B cell (primary cell): ENCODE data around the gene PANK3. TPM values are rescaled to one million over a fixed set of nuclear protein-coding genes. Genes with fewer than 3 reads are reported as not detected.

Experiments used
- ATAC-seq: fragments of 200-7000 bp; cut with Tn5 transposase; one replicate; pipeline ENCODE4 v1.10.0; 2021; ENCODE audit warnings: low read depth, mild to moderate bottlenecking, moderate number of reproducible peaks, moderate library complexity
- CTCF ChIA-PET: fragments of 350-600 bp; sonication (Branson Sonifier 250); formaldehyde crosslinking; loops from one replicate; lab custom pipeline; 2021; ENCODE audit warnings: antibody characterized with exemption, inconsistent platforms; lab: Charles Lee
- POLR2A ChIA-PET: fragments of 350-600 bp; sonication (Branson Sonifier 250); formaldehyde crosslinking; loops from one replicate; lab custom pipeline; 2021; ENCODE audit warnings: antibody characterized with exemption; lab: Charles Lee
- DNase-seq: peaks from one replicate; pipeline ENCODE4 v3.0.0; 2013
- H2AFZ ChIP-seq: 2 replicates; pipeline ENCODE4 v1.6.1; 2012; ENCODE audit warnings: mild to moderate bottlenecking, low read depth, low read length; ENCODE audit not compliant: insufficient read depth, poor library complexity, severe bottlenecking
- H3K27ac ChIP-seq, 2 donors: 1 replicate in 1 of 2; 2 replicates in 1 of 2; pipeline ENCODE4 v1.5.1; 2012 to 2013; ENCODE audit warnings: low read length in 2 of 2, mild to moderate bottlenecking in 2 of 2, moderate library complexity in 1 of 2
- H3K27me3 ChIP-seq, 4 experiments: fragments of 200-600 bp in 1 of 4; sonication (generic) in 1 of 4; replicated peaks in 1 of 4; 1 replicate in 2 of 4; 2 replicates in 2 of 4; pipeline versions ENCODE4 v1.6.1 to v1.7.0; 2013 to 2016; ENCODE audit warnings: low read length in 3 of 4, mild to moderate bottlenecking in 2 of 4, mixed read lengths in 1 of 4, moderate library complexity in 1 of 4; ENCODE audit not compliant: insufficient read depth in 4 of 4, control insufficient read depth in 3 of 4; ENCODE audit errors: control extremely low read depth in 1 of 4
- H3K36me3 ChIP-seq, 2 experiments: replicated peaks in 1 of 2; 1 replicate in 1 of 2; 2 replicates in 1 of 2; pipeline versions ENCODE4 v1.6.1 to v1.7.1; 2013; ENCODE audit warnings: low read length in 1 of 2; ENCODE audit not compliant: insufficient read depth in 2 of 2, control insufficient read depth in 1 of 2; ENCODE audit errors: control extremely low read depth in 1 of 2, extremely low read depth in 1 of 2
- H3K4me1 ChIP-seq, 2 donors: fragments of 200-600 bp in 1 of 2; sonication (generic) in 1 of 2; 1 replicate in 1 of 2; 2 replicates in 1 of 2; pipeline versions ENCODE4 v1.5.1 to v1.6.1; 2013 to 2017; ENCODE audit warnings: low read length in 2 of 2; ENCODE audit not compliant: control insufficient read depth in 2 of 2, insufficient read depth in 2 of 2
- H3K4me2 ChIP-seq: replicated peaks from 2 replicates; pipeline ENCODE3; 2012; ENCODE audit warnings: mild to moderate bottlenecking, low read depth, low read length; ENCODE audit not compliant: poor library complexity, severe bottlenecking
- H3K4me3 ChIP-seq, 5 experiments: fragments of 200-600 bp in 1 of 5; sonication (generic) in 1 of 5; 1 replicate in 3 of 5; 2 replicates in 2 of 5; pipeline versions ENCODE4 v1.5.1 to v1.7.0; 2011 to 2016; ENCODE audit warnings: low read length in 4 of 5, mild to moderate bottlenecking in 4 of 5, low read depth in 2 of 5, control low read depth in 1 of 5, moderate library complexity in 1 of 5; ENCODE audit not compliant: insufficient read depth in 1 of 5; ENCODE audit errors: control extremely low read depth in 1 of 5, extremely low read depth in 1 of 5
- H3K79me2 ChIP-seq: fragments of 200-600 bp; sonication (generic); one replicate; pipeline ENCODE4 v1.6.0; 2016; ENCODE audit warnings: low read length; ENCODE audit not compliant: control insufficient read depth, insufficient read depth
- H3K9ac ChIP-seq: fragments of 200-600 bp; sonication (generic); 2 replicates; pipeline ENCODE4 v1.6.1; 2017; ENCODE audit warnings: mild to moderate bottlenecking, low read length, moderate library complexity
- H3K9me3 ChIP-seq, 3 donors: one replicate each; pipeline versions ENCODE4 v1.6.1 to v1.7.1; 2013; ENCODE audit warnings: low read length in 2 of 3; ENCODE audit not compliant: control insufficient read depth in 2 of 3, insufficient read depth in 1 of 3; ENCODE audit errors: control extremely low read depth in 1 of 3
- H4K20me1 ChIP-seq: 2 replicates; pipeline ENCODE4 v1.6.0; 2012; ENCODE audit warnings: mild to moderate bottlenecking, low read length; ENCODE audit not compliant: insufficient read depth, control insufficient read depth, poor library complexity, severe bottlenecking
- H3K27ac Mint-ChIP-seq: one replicate; pipeline ENCODE4 v1.8.0; 2021; ENCODE audit warnings: mixed read lengths
- H3K27me3 Mint-ChIP-seq: one replicate; pipeline ENCODE4 v1.8.0; 2021; ENCODE audit warnings: mixed read lengths
- H3K4me1 Mint-ChIP-seq: one replicate; pipeline ENCODE4 v1.8.0; 2021; ENCODE audit warnings: mixed read lengths
- H3K4me3 Mint-ChIP-seq: one replicate; pipeline ENCODE4 v1.8.0; 2021; ENCODE audit warnings: mixed read lengths
- H3K9me3 Mint-ChIP-seq: one replicate; pipeline ENCODE4 v1.8.0; 2022; ENCODE audit warnings: mixed read lengths; ENCODE audit not compliant: insufficient read depth
- EZH2 ChIP-seq: IDR thresholded peaks from 2 replicates; pipeline ENCODE4 v1.6.1; 2012; ENCODE audit warnings: borderline replicate concordance, low read depth, mild to moderate bottlenecking, moderate library complexity, low read length; ENCODE audit not compliant: insufficient read depth, poor library complexity, severe bottlenecking
- WGBS: methylation state at CpG from one replicate; pipeline ENCODE4 v1.1.5; 2013; ENCODE audit warnings: missing lambda C conversion rate; ENCODE audit not compliant: insufficient coverage; 5-methylcytosine and 5-hydroxymethylcytosine counted together
- intact Hi-C: fragments of 100-400 bp; cut with micrococcal nuclease; formaldehyde crosslinking; loops from one replicate; pipeline ENCODE4 v1.10.0; 2022
- polyA plus RNA-seq: library from polyadenylated mRNA; depleted of rRNA; stranded (reverse); fragments of >200 nt; gene quantifications from 2 replicates; pipeline ENCODE4 v1.2.3, GENCODE V29; 2012
- total RNA-seq, 2 donors: library from RNA; stranded (reverse); fragments of 120-200 nt in 1 of 2; gene quantifications; 1 replicate in 1 of 2; 2 replicates in 1 of 2; pipeline versions ENCODE4 v1.2.3 to v1.2.4, GENCODE V29; 2013 to 2022
- TF ChIP-seq, protein P1 (sequence below): fragments of 200-600 bp; IDR thresholded peaks from one replicate; pipeline ENCODE4 v1.8.0; 2022; ENCODE audit warnings: antibody characterized with exemption, mild to moderate bottlenecking

PANK3 gene
- total and polyA plus RNA-seq, 2 donors (not counting 1 experiment from before 2014, with no cell fraction given): 6.3 to 61.8 TPM

DNA sequence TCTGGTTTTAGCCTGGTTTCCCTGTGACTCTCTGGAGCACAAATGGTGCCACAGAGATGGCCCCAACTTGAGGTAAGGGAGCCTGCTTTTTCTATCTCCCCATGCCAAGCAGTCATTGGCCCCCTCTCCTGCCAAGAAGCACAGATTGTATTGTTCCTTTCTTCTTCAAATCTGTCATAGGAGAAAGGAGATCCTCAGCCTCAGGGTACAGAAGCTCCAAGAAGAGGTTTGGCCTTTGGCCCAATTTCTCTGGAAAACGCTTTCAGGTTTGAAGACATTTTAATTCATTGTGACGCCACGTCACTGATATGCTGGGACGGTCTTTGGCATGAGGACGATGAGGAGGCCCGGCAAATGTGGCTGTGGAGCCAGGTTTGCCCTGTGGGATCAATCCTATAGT, 29.2 kb upstream of the PANK3 start:
- ATAC-seq (no peak), DNase-seq (no peak)
- Histone ChIP-seq H3K4me1 (no peaks in the 10 kb centered on the region), H3K79me2 (no peaks in the 10 kb centered on the region), H3K27ac (no peak overlapping the region), H3K4me2 (no peak overlapping the region), H3K27me3 (no peaks in the 10 kb centered on the region), H3K9me3 (no peaks in the 10 kb centered on the region), H4K20me1 (no peaks in the 10 kb centered on the region), H3K36me3 (no peaks in the 10 kb centered on the region), H3K4me3 (no peak overlapping the region), H2AFZ (no peak overlapping the region), H3K9ac (no peak overlapping the region)
- POLR2A ChIA-PET: no interaction called here
- 100% methylated on average over 1 of the region's 6 CpGs for WGBS
- Mint-ChIP-seq H3K27ac (no peak overlapping the region), H3K4me1 (peaks cover 4% of the 10 kb centered on the region), H3K4me3 (no peak overlapping the region), H3K9me3 (no peaks in the 10 kb centered on the region), H3K27me3 (peaks cover 13% of the 10 kb centered on the region)
- intact Hi-C loops: no loop called here
- TF ChIP-seq, protein P1, sequence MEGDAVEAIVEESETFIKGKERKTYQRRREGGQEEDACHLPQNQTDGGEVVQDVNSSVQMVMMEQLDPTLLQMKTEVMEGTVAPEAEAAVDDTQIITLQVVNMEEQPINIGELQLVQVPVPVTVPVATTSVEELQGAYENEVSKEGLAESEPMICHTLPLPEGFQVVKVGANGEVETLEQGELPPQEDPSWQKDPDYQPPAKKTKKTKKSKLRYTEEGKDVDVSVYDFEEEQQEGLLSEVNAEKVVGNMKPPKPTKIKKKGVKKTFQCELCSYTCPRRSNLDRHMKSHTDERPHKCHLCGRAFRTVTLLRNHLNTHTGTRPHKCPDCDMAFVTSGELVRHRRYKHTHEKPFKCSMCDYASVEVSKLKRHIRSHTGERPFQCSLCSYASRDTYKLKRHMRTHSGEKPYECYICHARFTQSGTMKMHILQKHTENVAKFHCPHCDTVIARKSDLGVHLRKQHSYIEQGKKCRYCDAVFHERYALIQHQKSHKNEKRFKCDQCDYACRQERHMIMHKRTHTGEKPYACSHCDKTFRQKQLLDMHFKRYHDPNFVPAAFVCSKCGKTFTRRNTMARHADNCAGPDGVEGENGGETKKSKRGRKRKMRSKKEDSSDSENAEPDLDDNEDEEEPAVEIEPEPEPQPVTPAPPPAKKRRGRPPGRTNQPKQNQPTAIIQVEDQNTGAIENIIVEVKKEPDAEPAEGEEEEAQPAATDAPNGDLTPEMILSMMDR: no peak
- no peak for TF ChIP-seq EZH2
- CTCF ChIA-PET: no interaction called here

DNA sequence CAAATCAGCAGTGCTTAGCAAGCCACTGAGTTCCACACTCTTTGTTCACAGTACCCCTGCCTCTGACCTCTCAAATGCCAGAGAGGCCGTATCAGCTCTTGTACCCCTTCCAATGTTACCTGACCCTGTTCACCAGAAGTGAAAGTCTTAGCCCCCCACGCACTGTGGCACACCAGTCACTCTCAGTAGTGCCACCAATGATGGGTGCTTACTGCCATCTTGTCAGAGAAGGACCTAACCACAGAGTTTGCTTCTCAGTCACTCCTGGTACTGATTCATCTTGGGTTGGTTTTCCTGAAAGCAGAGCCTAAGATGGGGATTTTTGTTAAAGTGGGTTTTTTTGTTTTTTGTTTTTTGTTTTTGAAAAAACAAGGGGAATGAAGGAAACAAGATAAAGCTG, 28.8 kb upstream of the PANK3 start:
- H3K27ac ChIP-seq: no peak overlapping the region
- no peaks in the 10 kb centered on the region for H4K20me1 ChIP-seq
- no peaks in the 10 kb centered on the region for H3K79me2 ChIP-seq
- no peak overlapping the region for H3K4me2 ChIP-seq
- POLR2A ChIA-PET: no interaction called here
- ATAC-seq (no peak), DNase-seq (no peak)
- no peaks in the 10 kb centered on the region for H3K36me3 ChIP-seq
- intact Hi-C loops: no loop called here
- no peak overlapping the region for H3K4me3 ChIP-seq
- no peaks in the 10 kb centered on the region for H3K9me3 ChIP-seq
- CTCF ChIA-PET: no interaction called here
- no peak overlapping the region for H3K9ac ChIP-seq
- no peaks in the 10 kb centered on the region for H3K9me3 Mint-ChIP-seq
- TF ChIP-seq, protein P1: no peak
- TF ChIP-seq EZH2: no peak
- peaks cover 13% of the 10 kb centered on the region for H3K27me3 Mint-ChIP-seq
- H3K4me3 Mint-ChIP-seq: no peak overlapping the region
- 73% methylated on average over 2 of the region's 2 CpGs for WGBS
- H3K27me3 ChIP-seq: no peaks in the 10 kb centered on the region
- H3K4me1 Mint-ChIP-seq: peaks cover 2% of the 10 kb centered on the region
- H3K4me1 ChIP-seq: no peaks in the 10 kb centered on the region
- no peak overlapping the region for H2AFZ ChIP-seq
- no peak overlapping the region for H3K27ac Mint-ChIP-seq
